Stimulated activated CD4-positive, alpha-beta T cell treated with anti-CD3 and anti-CD28 coated beads, TNF-alpha, amount 100 ng/mL, for 1 hour (primary cell): ENCODE data around the gene CRNKL1.

Experiments used
- DNase-seq, 3 donors: peaks; one replicate each; pipeline ENCODE4 v3.0.0-alpha.2; 2020; ENCODE audit warnings: low read depth in 3 of 3, low spot score in 1 of 3

CRNKL1 gene

DNA sequence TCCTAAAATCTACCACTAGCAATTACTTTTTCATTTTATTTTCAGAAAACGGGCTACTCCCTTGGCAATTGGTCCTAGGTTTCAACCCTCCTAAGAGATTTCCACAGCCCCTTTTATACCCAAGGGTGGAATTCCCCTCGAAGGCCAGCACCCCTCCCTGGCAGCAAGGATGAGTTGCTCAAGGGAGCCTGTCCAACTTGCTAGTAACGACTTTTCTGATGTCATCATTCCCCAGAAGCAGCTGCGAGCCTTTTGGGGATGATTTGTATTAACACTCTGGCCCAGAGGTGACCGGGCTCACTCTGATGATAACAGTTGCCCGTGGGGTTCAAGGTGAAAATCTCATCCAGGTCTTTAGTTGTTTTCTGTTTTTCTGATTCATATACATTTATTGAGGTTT lies 65.8 kb downstream of the CRNKL1 start:
- no peak for DNase-seq
